ENCODE measurements around the gene SLC7A10. TPM values are rescaled to one million over a fixed set of nuclear protein-coding genes. Genes with fewer than 3 reads are reported as not detected.

SLC7A10 gene
- total and polyA plus RNA-seq, 2 donors (not counting 1 experiment from before 2014, with no cell fraction given), result not detected

- H3K4me2 ChIP-seq (ENCODE audit: extremely low read depth, insufficient read depth, low read length), result no peak overlapping the region
- H3K27me3 ChIP-seq (ENCODE audit: control insufficient read depth, insufficient read depth, low read length), result no peaks in the 10 kb centered on the region
- H3K9ac ChIP-seq (ENCODE audit: insufficient read depth, low read length), result no peak overlapping the region
- H2AFZ ChIP-seq (ENCODE audit: low read length), result no peak overlapping the region
- H3K79me2 ChIP-seq (ENCODE audit: control insufficient read depth, insufficient read depth, low read length), result no peaks in the 10 kb centered on the region
- H3K9me3 ChIP-seq (ENCODE audit: control insufficient read depth, insufficient read depth, low read depth, low read length), result no peaks in the 10 kb centered on the region
- DNase-seq (ENCODE audit: low read depth in 2 of 2), result no peak
- H3K4me1 ChIP-seq (ENCODE audit: control insufficient read depth, extremely low read depth, insufficient read depth, low read length), result peaks cover 4% of the 10 kb centered on the region
- no peaks in the 10 kb centered on the region for H4K20me1 ChIP-seq (ENCODE audit: control insufficient read depth, extremely low read depth, insufficient read depth, low read length)
- no peak overlapping the region for H3K4me3 ChIP-seq (replicated peaks in 1 of 4; ENCODE audit: control extremely low read depth in 1 of 4, insufficient read depth in 1 of 4, low read depth in 3 of 4, low read length in 4 of 4)
- H3K36me3 ChIP-seq (ENCODE audit: control insufficient read depth, insufficient read depth, low read length), result no peaks in the 10 kb centered on the region
- TF ChIP-seq CTCF (conservative IDR thresholded peaks at IDR 0.05 in 1 of 2, IDR thresholded peaks at IDR 0.05 in 1 of 2; ENCODE audit: low read depth in 1 of 2, low read length in 2 of 2), result no peak
- TF ChIP-seq EZH2 (IDR thresholded peaks at IDR 0.05; ENCODE audit: low read length, missing control alignments), result no peak
- H3K27ac ChIP-seq (ENCODE audit: insufficient read depth, low read length), result no peak overlapping the region
These were observed 45.1 kb upstream of the SLC7A10 start for GRCh38 chr19:33270769-33271168.

- Histone ChIP-seq H3K36me3 (ENCODE audit: control insufficient read depth, insufficient read depth, low read length) (no peaks in the 10 kb centered on the region), H3K27me3 (ENCODE audit: control insufficient read depth, insufficient read depth, low read length) (no peaks in the 10 kb centered on the region), H4K20me1 (ENCODE audit: control insufficient read depth, extremely low read depth, insufficient read depth, low read length) (no peaks in the 10 kb centered on the region), H3K9me3 (ENCODE audit: control insufficient read depth, insufficient read depth, low read depth, low read length) (no peaks in the 10 kb centered on the region), H3K9ac (ENCODE audit: insufficient read depth, low read length) (no peak overlapping the region), H3K27ac (ENCODE audit: insufficient read depth, low read length) (no peak overlapping the region), H3K4me1 (ENCODE audit: control insufficient read depth, extremely low read depth, insufficient read depth, low read length) (peaks cover under 1% of the 10 kb centered on the region), H2AFZ (ENCODE audit: low read length) (no peak overlapping the region), H3K4me3 (replicated peaks in 1 of 4; ENCODE audit: control extremely low read depth in 1 of 4, insufficient read depth in 1 of 4, low read depth in 3 of 4, low read length in 4 of 4) (no peak overlapping the region), H3K4me2 (ENCODE audit: extremely low read depth, insufficient read depth, low read length) (no peak overlapping the region), H3K79me2 (ENCODE audit: control insufficient read depth, insufficient read depth, low read length) (no peaks in the 10 kb centered on the region)
- no peak for TF ChIP-seq EZH2 (IDR thresholded peaks at IDR 0.05; ENCODE audit: low read length, missing control alignments)
- TF ChIP-seq CTCF (conservative IDR thresholded peaks at IDR 0.05 in 1 of 2, IDR thresholded peaks at IDR 0.05 in 1 of 2; ENCODE audit: low read depth in 1 of 2, low read length in 2 of 2), result no peak
- DNase-seq (ENCODE audit: low read depth in 2 of 2), result no peak
These were observed 43.4 kb upstream of the SLC7A10 start for GRCh38 chr19:33269016-33269415.

- Histone ChIP-seq H3K36me3 (ENCODE audit: control insufficient read depth, insufficient read depth, low read length) (no peaks in the 10 kb centered on the region), H3K9me3 (ENCODE audit: control insufficient read depth, insufficient read depth, low read depth, low read length) (no peaks in the 10 kb centered on the region), H3K27me3 (ENCODE audit: control insufficient read depth, insufficient read depth, low read length) (no peaks in the 10 kb centered on the region), H3K27ac (ENCODE audit: insufficient read depth, low read length) (no peak overlapping the region), H4K20me1 (ENCODE audit: control insufficient read depth, extremely low read depth, insufficient read depth, low read length) (no peaks in the 10 kb centered on the region), H3K4me3 (replicated peaks in 1 of 4; ENCODE audit: control extremely low read depth in 1 of 4, insufficient read depth in 1 of 4, low read depth in 3 of 4, low read length in 4 of 4) (no peak overlapping the region), H2AFZ (ENCODE audit: low read length) (no peak overlapping the region), H3K79me2 (ENCODE audit: control insufficient read depth, insufficient read depth, low read length) (no peaks in the 10 kb centered on the region), H3K4me1 (ENCODE audit: control insufficient read depth, extremely low read depth, insufficient read depth, low read length) (no peaks in the 10 kb centered on the region), H3K9ac (ENCODE audit: insufficient read depth, low read length) (no peak overlapping the region), H3K4me2 (ENCODE audit: extremely low read depth, insufficient read depth, low read length) (no peak overlapping the region)
- DNase-seq (ENCODE audit: low read depth in 2 of 2), result no peak
- TF ChIP-seq CTCF (conservative IDR thresholded peaks at IDR 0.05 in 1 of 2, IDR thresholded peaks at IDR 0.05 in 1 of 2; ENCODE audit: low read depth in 1 of 2, low read length in 2 of 2), result no peak
- no peak for TF ChIP-seq EZH2 (IDR thresholded peaks at IDR 0.05; ENCODE audit: low read length, missing control alignments)
These were observed 42.7 kb upstream of the SLC7A10 start for GRCh38 chr19:33268162-33268991.

All from fibroblast of lung (primary cell).